ENCODE results near the gene CLK2.

Gene CLK2

DNA sequence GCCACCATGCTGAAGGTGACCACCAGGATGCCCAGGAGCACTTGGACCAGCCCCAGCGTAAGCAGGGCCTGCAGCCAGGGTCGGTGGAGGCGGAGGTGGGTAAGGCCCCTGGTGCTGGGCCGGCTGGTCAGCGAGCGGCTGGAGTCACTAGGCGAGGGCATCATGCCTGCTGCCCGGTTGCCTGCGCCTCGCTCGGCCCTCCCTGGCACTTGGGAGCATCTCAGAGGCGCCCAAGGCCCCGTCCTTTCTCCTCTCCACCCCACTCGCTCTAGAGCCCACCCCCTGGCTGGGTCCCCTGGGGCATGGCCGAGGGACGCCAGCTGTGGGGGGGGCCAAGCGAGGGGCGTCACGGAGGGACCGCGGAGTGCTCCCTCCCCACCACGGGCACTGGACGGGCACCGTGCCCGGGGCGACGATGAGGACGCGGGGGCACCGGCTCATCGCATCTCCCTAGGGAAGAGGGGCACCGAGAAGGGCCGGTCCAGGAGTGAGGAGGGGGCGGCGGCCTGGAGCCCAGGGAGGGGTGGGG lies 18.5 kb downstream of the CLK2 start:
- peak overlapping the region; percentile 68 for H3K4me3 ChIP-seq (ENCODE audit: low read depth, low read length)
- TF ChIP-seq, protein P1, sequence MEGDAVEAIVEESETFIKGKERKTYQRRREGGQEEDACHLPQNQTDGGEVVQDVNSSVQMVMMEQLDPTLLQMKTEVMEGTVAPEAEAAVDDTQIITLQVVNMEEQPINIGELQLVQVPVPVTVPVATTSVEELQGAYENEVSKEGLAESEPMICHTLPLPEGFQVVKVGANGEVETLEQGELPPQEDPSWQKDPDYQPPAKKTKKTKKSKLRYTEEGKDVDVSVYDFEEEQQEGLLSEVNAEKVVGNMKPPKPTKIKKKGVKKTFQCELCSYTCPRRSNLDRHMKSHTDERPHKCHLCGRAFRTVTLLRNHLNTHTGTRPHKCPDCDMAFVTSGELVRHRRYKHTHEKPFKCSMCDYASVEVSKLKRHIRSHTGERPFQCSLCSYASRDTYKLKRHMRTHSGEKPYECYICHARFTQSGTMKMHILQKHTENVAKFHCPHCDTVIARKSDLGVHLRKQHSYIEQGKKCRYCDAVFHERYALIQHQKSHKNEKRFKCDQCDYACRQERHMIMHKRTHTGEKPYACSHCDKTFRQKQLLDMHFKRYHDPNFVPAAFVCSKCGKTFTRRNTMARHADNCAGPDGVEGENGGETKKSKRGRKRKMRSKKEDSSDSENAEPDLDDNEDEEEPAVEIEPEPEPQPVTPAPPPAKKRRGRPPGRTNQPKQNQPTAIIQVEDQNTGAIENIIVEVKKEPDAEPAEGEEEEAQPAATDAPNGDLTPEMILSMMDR (IDR thresholded peaks at IDR 0.05; ENCODE audit: borderline replicate concordance, insufficient read depth, low read depth, low read length) = no peak

DNA sequence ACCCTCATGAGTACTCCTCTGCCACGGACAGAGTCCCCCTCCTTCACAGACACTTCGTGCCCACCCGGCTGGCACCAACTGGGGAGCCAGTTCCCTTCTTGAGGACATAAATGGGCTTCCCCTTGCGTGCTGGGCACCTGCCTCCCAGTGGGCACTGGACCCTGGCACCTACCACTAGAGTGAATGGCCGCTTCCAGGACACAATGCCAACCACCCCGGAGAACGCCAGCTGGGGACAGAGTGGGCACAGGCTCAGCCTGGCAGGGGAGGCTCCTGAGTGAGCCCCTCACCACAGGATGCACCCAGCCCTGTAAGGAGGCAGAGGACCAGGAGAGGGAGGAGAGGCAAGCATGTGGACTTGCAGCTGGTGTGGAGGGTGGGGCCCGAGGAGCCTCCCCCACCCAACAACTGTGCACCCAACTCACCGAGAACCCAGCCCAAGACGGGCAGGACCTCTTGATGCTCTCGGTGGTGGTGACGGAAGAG lies 19.0 kb downstream of the CLK2 start:
- TF ChIP-seq, protein P1 (IDR thresholded peaks at IDR 0.05; ENCODE audit: borderline replicate concordance, insufficient read depth, low read depth, low read length) = no peak

DNA sequence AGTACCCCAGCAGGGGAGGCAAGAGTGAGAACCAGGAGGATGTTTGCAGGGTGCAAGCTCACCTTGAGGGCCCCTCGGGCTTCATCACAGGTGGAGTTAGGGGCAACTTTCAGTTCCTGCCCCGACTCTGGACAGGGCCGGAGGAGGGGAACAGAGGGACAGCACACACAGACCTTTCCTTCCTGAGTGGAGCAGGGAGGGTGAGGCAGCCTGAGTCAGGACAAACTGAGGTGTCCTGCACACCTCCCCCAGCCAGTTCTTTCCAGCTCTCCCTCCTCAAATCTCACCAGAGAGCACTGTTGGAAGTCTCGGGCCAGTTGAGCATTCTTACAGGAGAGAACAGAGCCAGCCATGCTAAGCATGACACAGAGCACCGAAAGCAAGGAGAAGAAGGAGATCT lies 19.5 kb downstream of the CLK2 start:
- peak overlapping the region; percentile 68 for H3K4me3 ChIP-seq (ENCODE audit: low read depth, low read length)
- TF ChIP-seq, protein P1 (IDR thresholded peaks at IDR 0.05; ENCODE audit: borderline replicate concordance, insufficient read depth, low read depth, low read length) = no peak

More for the DNA sequence above, 19.0 kb downstream of the CLK2 start:
- peak overlapping the region; percentile 68 for H3K4me3 ChIP-seq (ENCODE audit: low read depth, low read length)

DNA sequence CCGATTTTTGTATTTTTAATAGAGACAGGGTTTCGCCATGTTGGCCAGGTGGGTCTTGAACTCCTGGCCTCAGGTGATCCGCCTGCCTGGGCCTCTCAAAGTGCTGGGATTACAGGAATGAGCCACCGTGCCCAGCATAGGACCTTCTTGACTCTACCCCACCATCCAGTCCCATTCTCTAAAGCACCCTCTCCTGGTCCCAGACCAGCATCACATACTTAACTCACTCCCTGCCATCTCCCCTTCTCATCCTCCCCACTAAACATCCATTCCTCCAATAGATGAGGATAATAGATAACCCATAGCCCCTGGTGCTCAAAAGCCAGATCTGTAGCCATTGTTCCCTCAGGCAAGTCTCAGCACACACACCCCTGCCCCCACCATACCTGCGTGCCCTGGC lies 20.1 kb downstream of the CLK2 start:
- no peak overlapping the region for H3K4me3 ChIP-seq (ENCODE audit: low read depth, low read length)
- TF ChIP-seq, protein P1 (IDR thresholded peaks at IDR 0.05; ENCODE audit: borderline replicate concordance, insufficient read depth, low read depth, low read length) = no peak

DNA sequence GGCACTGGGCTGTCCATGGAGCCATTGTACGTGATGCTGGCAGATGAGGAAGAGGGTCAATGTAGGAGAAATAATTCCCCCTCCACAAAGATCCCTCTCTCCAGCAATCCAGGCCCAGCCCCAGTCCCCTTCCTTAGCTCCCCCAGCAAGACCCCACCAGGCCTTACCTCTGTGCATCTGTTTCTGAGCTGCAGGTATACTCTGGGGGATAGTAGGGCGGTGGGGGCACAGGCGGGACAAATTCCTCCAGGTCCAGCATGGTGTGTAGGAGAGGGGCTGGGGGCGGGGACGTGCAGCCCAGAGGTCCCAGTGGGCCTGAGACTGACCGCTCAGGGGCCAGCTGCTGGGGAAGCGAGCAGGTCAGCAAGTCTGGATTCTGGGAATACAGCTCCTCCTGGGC lies 21.7 kb downstream of the CLK2 start:
- no peak overlapping the region for H3K4me3 ChIP-seq (ENCODE audit: low read depth, low read length)
- TF ChIP-seq, protein P1 (IDR thresholded peaks at IDR 0.05; ENCODE audit: borderline replicate concordance, insufficient read depth, low read depth, low read length) = no peak

DNA sequence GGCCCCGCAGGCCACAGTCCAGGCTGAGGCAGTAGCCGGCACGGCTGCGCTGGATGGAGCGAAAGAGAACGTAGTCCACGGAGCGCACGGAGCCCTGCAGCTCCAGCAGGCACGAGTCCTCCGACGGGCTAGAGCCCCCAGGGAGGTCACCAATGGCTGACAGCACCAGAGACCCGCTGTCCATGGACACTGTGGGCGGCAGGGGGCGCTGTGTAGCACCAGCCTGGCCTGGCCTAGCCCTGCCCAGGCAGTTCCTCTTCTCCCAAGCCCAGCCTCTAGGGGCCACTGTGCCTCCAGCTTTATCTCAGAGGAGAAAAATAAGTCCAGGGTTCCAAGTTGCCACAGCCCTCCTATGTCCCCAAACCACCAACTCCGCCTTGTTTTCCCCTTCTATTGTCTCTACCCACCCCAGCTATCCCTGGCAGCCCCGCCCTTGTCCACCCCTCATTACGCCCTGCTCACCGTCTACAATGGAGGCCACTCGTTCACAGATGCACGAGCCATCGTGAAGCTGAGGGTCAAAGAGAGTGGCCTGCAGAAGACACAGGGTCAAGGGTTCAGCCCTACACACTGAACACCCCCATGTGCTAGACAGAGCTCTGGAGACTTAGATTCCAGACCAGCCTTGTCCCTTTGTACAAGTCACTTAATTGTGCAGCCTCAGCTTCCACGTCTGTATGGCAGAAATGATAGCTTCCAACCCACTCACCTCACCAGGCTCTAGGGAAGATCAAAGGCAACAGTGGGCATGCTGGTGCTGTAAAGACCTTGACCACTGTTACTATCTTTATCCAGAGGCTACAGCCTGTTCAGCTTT lies 22.5 kb downstream of the CLK2 start:
- peak overlapping the region; percentile 73 for H3K4me3 ChIP-seq (ENCODE audit: low read depth, low read length)
- TF ChIP-seq, protein P1 (IDR thresholded peaks at IDR 0.05; ENCODE audit: borderline replicate concordance, insufficient read depth, low read depth, low read length) = peak; percentile 99

DNA sequence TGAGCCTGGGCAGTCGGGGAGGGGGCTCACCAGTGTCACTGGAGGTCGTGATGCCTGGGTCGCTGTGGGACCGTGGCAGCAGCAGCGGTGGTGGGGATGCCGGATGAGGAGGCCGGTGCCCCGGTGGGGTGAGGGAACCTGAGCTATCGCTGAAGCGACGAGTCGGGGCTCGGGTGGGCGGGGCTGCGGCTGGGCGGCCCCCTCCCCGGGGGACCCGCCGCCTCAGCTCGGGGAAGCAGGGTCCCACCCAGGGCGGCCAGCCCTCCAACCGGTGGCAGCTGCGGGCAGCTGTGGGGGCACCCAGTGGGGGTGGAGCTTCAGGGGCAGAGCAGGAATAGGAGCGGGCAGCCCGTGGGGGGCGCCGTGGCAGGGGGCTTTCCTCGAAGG lies 23.1 kb downstream of the CLK2 start:
- peak overlapping the region; percentile 73 for H3K4me3 ChIP-seq (ENCODE audit: low read depth, low read length)
- TF ChIP-seq, protein P1 (IDR thresholded peaks at IDR 0.05; ENCODE audit: borderline replicate concordance, insufficient read depth, low read depth, low read length) = no peak

All from GM12875 (cell line).